HS-27A (cell line): ENCODE results near the gene SRGAP3.

Experiments used
- DNase-seq: peaks from one replicate; pipeline ENCODE4 v3.0.0-alpha.2; 2012; ENCODE audit warnings: low read depth, missing footprints

SRGAP3 gene

GRCh38 chr3:9225268-9225667 lies 24.2 kb downstream of the SRGAP3 start:
- DNase-seq: no peak

- DNase-seq: no peak
Observed at GRCh38 chr3:9224490-9224889, 25.0 kb downstream of the SRGAP3 start.

- DNase-seq: no peak
Observed at GRCh38 chr3:9223672-9224071, 25.8 kb downstream of the SRGAP3 start.

- DNase-seq: no peak
Observed at GRCh38 chr3:9222956-9223639, 26.3 kb downstream of the SRGAP3 start.

GRCh38 chr3:9222049-9222448 lies 27.4 kb downstream of the SRGAP3 start:
- DNase-seq: no peak

GRCh38 chr3:9218514-9218846 lies 31.0 kb downstream of the SRGAP3 start:
- no peak for DNase-seq

- no peak for DNase-seq
Observed at GRCh38 chr3:9217784-9218513, 31.5 kb downstream of the SRGAP3 start.

- no peak for DNase-seq
Observed at GRCh38 chr3:9216736-9217135, 32.7 kb downstream of the SRGAP3 start.

- DNase-seq: peak; percentile 20
Observed at GRCh38 chr3:9214599-9214998, 34.8 kb downstream of the SRGAP3 start.

- no peak for DNase-seq
Observed at GRCh38 chr3:9214185-9214584, 35.3 kb downstream of the SRGAP3 start.

GRCh38 chr3:9213019-9213634 lies 36.3 kb downstream of the SRGAP3 start:
- DNase-seq: no peak

GRCh38 chr3:9211155-9211950 lies 38.1 kb downstream of the SRGAP3 start:
- DNase-seq: peak; percentile 19

GRCh38 chr3:9209777-9210176 lies 39.7 kb downstream of the SRGAP3 start:
- no peak for DNase-seq

- no peak for DNase-seq
Observed at GRCh38 chr3:9208605-9209152, 40.8 kb downstream of the SRGAP3 start.

GRCh38 chr3:9207116-9207763 lies 42.2 kb downstream of the SRGAP3 start:
- DNase-seq: no peak

GRCh38 chr3:9206287-9206686 lies 43.2 kb downstream of the SRGAP3 start:
- DNase-seq: no peak

- DNase-seq: no peak
Observed at GRCh38 chr3:9205345-9206143, 43.9 kb downstream of the SRGAP3 start.

GRCh38 chr3:9204253-9204992 lies 45.0 kb downstream of the SRGAP3 start:
- no peak for DNase-seq

- no peak for DNase-seq
Observed at GRCh38 chr3:9203317-9203716, 46.1 kb downstream of the SRGAP3 start.

GRCh38 chr3:9202546-9202945 lies 46.9 kb downstream of the SRGAP3 start:
- DNase-seq: no peak
